ENCODE measurements around the gene AK3. TPM values are rescaled to one million over a fixed set of nuclear protein-coding genes. Genes with fewer than 3 reads are reported as not detected.

The AK3 gene
- total and polyA plus RNA-seq, 10 of the 15 experiments (the other 5 are each of a cell fraction or from before 2014, with no cell fraction given), result 14.2 to 86.6 (median 43.9) TPM

DNA sequence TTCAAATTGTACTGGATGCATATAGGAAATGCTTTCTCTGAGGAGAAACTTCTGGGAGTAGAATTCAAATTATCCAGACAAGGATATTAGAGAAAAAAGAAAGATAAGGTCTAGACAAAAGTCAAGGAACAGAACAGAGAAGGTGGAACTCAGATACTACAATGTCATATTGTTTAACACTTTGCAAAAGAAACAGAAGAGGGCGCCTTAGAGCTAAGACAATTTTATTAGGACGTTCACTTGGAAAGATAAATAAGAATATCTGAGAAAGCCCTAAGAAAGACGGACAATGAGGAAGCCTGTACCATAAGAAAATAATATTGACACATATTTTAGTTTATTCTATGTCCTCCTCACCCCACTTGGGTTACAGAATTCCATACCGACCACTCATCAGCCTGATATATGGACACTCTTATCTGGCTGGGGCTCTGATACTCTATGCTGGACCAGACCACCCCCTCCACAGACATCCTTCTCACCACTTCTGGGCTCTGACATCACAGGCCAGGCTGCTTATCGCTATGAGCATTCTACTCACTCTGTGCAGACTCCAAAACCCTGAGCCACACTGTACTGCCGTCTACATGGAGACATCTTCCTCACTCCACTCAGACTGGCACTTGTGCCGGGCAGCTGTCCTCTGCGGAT is 9.1 kb upstream of the AK3 start:
- 47% methylated on average over 8 of the region's 8 CpGs for WGBS (ENCODE audit: insufficient coverage, insufficient replicate concordance, low lambda C conversion rate, missing lambda C conversion rate)
- Histone ChIP-seq H3K4me2 (ENCODE audit: control insufficient read depth, insufficient read depth) (no peak overlapping the region), H2AFZ (ENCODE audit: control insufficient read depth, low read depth, low read length) (no peak overlapping the region), H3K27ac (ENCODE audit: control insufficient read depth, insufficient read depth) (no peak overlapping the region), H3K4me3 (no peak overlapping the region), H3K27me3 (replicated peaks in 1 of 2; ENCODE audit: control insufficient read depth in 2 of 2, insufficient read depth in 2 of 2, low read length in 1 of 2) (no peaks in the 10 kb centered on the region), H3K36me3 (ENCODE audit: control insufficient read depth in 2 of 2, insufficient read depth in 2 of 2, low read length in 1 of 2) (no peaks in the 10 kb centered on the region), H3K9me3 (replicated peaks; ENCODE audit: control insufficient read depth, insufficient read depth, low read length) (no peaks in the 10 kb centered on the region), H3K79me2 (ENCODE audit: control insufficient read depth, insufficient read depth, low read length) (no peaks in the 10 kb centered on the region), H4K20me1 (ENCODE audit: control insufficient read depth, insufficient read depth) (no peaks in the 10 kb centered on the region), H3K4me1 (ENCODE audit: control insufficient read depth, insufficient read depth, low read length) (peaks cover 4% of the 10 kb centered on the region; the same call in 1 of the 2 replicates), H3K9ac (ENCODE audit: control insufficient read depth, insufficient read depth, low read length) (no peak overlapping the region)
- no peak for DNase-seq (ENCODE audit: low read depth, low spot score)
- peak; percentile 86 for ATAC-seq
- FAIRE-seq, result peak; percentile 77
- ChIA-PET POLR2A (interaction anchor here (0.7 to 0.8 kb wide), 2 partner anchors 602 to 849 kb away, joined by 3 to 6 read pairs; no protein-coding TSS in a partner anchor), CTCF (interaction anchor here (0.6 to 8.7 kb wide), 28 partner anchors 8 to 850 kb away, joined by 3 to 53 read pairs (median 4); partner anchors contain the start of gene AK3), RAD21 (ENCODE audit: unreplicated experiment) (interaction anchor here (0.7 to 2.2 kb wide), 8 partner anchors 9 to 850 kb away, joined by 3 to 9 read pairs (median 6); partner anchors contain the start of gene PLGRKT), SMC1A (ENCODE audit: uncharacterized antibody, unreplicated experiment) (interaction anchor here (1.0 to 1.8 kb wide), 9 partner anchors 10 to 1556 kb away, joined by 3 to 6 read pairs (median 4); partner anchors contain the start of gene SPATA6L)
- in situ Hi-C loops (cut with MboI) (no loop called here), intact Hi-C loops (cut with micrococcal nuclease; ENCODE audit: unreplicated experiment) (loop anchor here (5.0 to 10.0 kb wide), 2 partner anchors 325 to 368 kb away; no protein-coding TSS in a partner anchor)
- no TSS peak for BruUV-seq (replicated peaks)
- TF ChIP-seq, protein P1, sequence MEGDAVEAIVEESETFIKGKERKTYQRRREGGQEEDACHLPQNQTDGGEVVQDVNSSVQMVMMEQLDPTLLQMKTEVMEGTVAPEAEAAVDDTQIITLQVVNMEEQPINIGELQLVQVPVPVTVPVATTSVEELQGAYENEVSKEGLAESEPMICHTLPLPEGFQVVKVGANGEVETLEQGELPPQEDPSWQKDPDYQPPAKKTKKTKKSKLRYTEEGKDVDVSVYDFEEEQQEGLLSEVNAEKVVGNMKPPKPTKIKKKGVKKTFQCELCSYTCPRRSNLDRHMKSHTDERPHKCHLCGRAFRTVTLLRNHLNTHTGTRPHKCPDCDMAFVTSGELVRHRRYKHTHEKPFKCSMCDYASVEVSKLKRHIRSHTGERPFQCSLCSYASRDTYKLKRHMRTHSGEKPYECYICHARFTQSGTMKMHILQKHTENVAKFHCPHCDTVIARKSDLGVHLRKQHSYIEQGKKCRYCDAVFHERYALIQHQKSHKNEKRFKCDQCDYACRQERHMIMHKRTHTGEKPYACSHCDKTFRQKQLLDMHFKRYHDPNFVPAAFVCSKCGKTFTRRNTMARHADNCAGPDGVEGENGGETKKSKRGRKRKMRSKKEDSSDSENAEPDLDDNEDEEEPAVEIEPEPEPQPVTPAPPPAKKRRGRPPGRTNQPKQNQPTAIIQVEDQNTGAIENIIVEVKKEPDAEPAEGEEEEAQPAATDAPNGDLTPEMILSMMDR (IDR thresholded peaks at IDR 0.05 in 2 of 3, conservative IDR thresholded peaks at IDR 0.05 in 1 of 3; ENCODE audit: control insufficient read depth in 2 of 3, extremely low read depth in 1 of 3, insufficient read depth in 1 of 3, low read depth in 3 of 3, low read length in 3 of 3), result peak; percentile 54 to 59 (median 58); a peak in 5 of 6 replicates
- peak; percentile 62; the same call in 1 of the 2 replicates for TF ChIP-seq SMC3 (IDR thresholded peaks at IDR 0.05; ENCODE audit: borderline replicate concordance, low read length)
- TF ChIP-seq RB1 (IDR thresholded peaks at IDR 0.05; ENCODE audit: borderline replicate concordance), result peak; percentile 31; the same call in 1 of the 2 replicates
- no peak for TF ChIP-seq NFXL1 (IDR thresholded peaks at IDR 0.05; ENCODE audit: borderline replicate concordance)
- TF ChIP-seq RAD21 (IDR thresholded peaks at IDR 0.05; ENCODE audit: insufficient read depth, low read depth, low read length), result peak; percentile 72
